HG03460 (cell line): Measurements from ENCODE around the gene PIGP.
"Not testable (repeated sequence)": the region's sequence is repeated elsewhere in the genome, so short reads cannot be mapped to it uniquely, and the experiment has no call there.

ENCODE experiments used
- ATAC-seq: cut with Tn5 transposase; IDR thresholded peaks from one replicate; pipeline ENCODE4 v1.9.1; 2021; ENCODE audit not compliant: unreplicated experiment

The PIGP gene

GRCh38 chr21:37045149-37045548 lies 27.7 kb downstream of the PIGP start:
- ATAC-seq: no peak

GRCh38 chr21:37044643-37045042 lies 28.2 kb downstream of the PIGP start:
- no peak for ATAC-seq

GRCh38 chr21:37043818-37044217 lies 29.1 kb downstream of the PIGP start:
- no peak for ATAC-seq

- ATAC-seq: no peak
Measured at GRCh38 chr21:37041706-37042271, 31.1 kb downstream of the PIGP start.

GRCh38 chr21:37040212-37040611 lies 32.7 kb downstream of the PIGP start:
- no peak for ATAC-seq

- ATAC-seq: no peak
Measured at GRCh38 chr21:37039411-37040075, 33.3 kb downstream of the PIGP start.

GRCh38 chr21:37036177-37036576 lies 36.7 kb downstream of the PIGP start:
- no peak for ATAC-seq

GRCh38 chr21:37034394-37034793 lies 38.5 kb downstream of the PIGP start:
- not testable (repeated sequence) for ATAC-seq

GRCh38 chr21:37032877-37033471 lies 39.9 kb downstream of the PIGP start:
- no peak for ATAC-seq

- no peak for ATAC-seq
Measured at GRCh38 chr21:37032293-37032692, 40.6 kb downstream of the PIGP start.

- no peak for ATAC-seq
Measured at GRCh38 chr21:37030864-37031263, 42.0 kb downstream of the PIGP start.

GRCh38 chr21:37028570-37028969 lies 44.3 kb downstream of the PIGP start:
- no peak for ATAC-seq

GRCh38 chr21:37026499-37026898 lies 46.4 kb downstream of the PIGP start:
- no peak for ATAC-seq

- no peak for ATAC-seq
Measured at GRCh38 chr21:37017951-37018679, 54.8 kb downstream of the PIGP start.
